Omental fat pad (tissue), 4 donors: ENCODE measurements around the gene UBIAD1. TPM values are rescaled to one million over a fixed set of nuclear protein-coding genes. Genes with fewer than 3 reads are reported as not detected.

Experiments used
- ATAC-seq: fragments of 150-250 bp; one replicate; pipeline ENCODE4 v1.9.1; 2016; ENCODE audit warnings: mild to moderate bottlenecking, moderate library complexity; ENCODE audit not compliant: low FRiP score
- DNase-seq: peaks from one replicate; pipeline ENCODE4 v3.0.0-alpha.2; 2019; ENCODE audit warnings: low spot score
- total RNA-seq, 4 donors: library from RNA; depleted of rRNA; stranded (reverse); fragments of >200 nt; gene quantifications; one replicate each; pipeline ENCODE4 v1.1.0, GENCODE V29; 2016
- TF ChIP-seq, protein P1 (sequence below), 3 donors: fragments of 450-650 bp; IDR thresholded peaks; one replicate each; pipeline ENCODE4 v1.5.1; 2016 to 2017; ENCODE audit warnings: antibody characterized with exemption in 3 of 3, mild to moderate bottlenecking in 3 of 3, moderate library complexity in 2 of 3

The UBIAD1 gene
- total RNA-seq, 4 donors from 2014 or later, result 9.3 to 28.2 (median 12.2) TPM

DNA sequence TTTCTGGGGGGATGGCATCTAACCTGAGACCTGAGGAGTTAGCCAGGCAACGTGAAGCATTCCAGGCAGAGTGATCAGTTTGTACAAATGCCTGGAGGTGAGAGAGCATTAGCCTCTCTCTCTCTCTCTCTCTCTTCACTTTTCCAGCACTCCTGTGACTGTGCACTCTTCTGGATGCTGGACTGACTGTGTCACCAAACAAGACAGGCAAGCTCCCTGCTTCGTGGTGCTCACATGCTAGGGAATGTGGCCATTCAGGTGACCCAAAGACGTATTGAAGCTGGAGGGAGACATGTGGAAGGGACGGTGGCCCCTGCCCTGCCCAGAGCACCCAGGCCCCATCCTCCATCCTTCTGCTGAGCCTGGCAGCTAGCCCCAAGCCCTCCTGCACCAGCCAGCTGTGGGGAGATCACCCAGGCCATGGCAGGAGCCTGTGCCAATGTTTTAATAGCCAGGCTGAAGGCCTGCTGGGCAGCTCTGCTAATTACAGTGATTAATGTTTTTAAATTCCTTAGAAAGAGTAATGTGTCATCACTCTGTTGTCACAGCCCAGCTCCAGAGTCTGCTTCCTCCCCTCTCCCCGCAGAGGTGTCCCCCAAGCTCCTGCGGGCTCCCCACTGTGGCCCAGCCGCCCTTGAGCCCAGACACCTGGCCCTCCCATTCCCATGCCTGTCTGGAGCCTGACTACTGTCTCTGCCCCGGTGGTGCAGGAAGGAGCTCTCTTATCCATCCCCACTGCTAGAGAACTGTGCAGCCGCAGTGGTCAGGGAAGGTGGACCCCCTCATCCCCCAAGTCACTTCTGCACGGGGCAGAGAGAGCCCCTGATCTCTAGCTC lies 48.9 kb downstream of the UBIAD1 start:
- DNase-seq (no peak), ATAC-seq (no peak)
- TF ChIP-seq, protein P1, sequence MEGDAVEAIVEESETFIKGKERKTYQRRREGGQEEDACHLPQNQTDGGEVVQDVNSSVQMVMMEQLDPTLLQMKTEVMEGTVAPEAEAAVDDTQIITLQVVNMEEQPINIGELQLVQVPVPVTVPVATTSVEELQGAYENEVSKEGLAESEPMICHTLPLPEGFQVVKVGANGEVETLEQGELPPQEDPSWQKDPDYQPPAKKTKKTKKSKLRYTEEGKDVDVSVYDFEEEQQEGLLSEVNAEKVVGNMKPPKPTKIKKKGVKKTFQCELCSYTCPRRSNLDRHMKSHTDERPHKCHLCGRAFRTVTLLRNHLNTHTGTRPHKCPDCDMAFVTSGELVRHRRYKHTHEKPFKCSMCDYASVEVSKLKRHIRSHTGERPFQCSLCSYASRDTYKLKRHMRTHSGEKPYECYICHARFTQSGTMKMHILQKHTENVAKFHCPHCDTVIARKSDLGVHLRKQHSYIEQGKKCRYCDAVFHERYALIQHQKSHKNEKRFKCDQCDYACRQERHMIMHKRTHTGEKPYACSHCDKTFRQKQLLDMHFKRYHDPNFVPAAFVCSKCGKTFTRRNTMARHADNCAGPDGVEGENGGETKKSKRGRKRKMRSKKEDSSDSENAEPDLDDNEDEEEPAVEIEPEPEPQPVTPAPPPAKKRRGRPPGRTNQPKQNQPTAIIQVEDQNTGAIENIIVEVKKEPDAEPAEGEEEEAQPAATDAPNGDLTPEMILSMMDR (IDR thresholded peaks at IDR 0.05), result no peak

DNA sequence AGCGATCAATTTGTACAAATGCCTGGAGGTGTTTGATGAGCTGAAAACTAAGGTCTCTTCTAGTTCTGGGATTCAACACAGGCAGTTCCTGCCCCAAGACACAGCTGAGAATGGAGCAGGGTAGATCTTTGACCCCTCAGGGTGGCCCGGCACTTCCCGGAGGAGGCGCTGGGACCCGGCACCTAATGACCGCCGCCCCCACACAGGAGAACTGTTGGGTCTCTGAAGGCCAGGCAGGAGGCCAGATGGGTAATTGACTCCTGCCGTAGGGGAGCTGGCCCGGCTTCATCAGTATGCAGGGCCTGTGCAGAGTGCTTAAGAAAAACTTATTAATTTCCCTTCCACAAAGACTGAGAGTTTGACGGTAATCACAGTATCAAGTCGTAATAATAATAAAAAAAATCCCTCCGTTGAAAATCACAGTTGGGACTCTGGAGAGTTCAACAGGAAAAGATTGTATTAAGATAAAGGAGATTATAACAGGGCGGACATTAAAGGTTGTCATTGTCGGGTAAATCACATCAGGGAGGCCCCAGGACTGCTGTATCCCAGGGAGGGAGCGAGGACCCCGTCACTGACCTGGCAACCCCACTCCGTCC lies 51.7 kb downstream of the UBIAD1 start:
- DNase-seq (no peak), ATAC-seq (no peak)
- TF ChIP-seq, protein P1 (IDR thresholded peaks at IDR 0.05), result no peak

DNA sequence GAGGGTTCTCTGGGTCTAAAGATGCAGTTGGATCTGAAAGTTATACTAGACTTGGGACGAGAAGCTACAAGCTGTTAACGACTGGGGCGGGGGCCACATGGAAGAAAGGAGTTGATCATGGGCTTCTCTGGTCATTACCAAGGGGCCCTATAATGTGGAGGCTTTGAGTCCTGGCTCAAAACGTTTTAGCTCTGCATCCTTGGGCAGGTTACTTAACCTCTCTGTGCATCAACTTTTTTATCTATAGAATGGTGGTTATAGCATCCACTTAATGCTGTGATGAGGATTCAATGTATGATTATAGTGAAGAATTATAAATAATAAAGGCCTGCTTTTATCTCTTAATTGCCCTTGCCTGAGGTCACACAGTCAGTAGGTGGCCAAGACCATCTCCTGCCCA lies 53.1 kb downstream of the UBIAD1 start:
- no peak for ATAC-seq
- DNase-seq, result no peak
- TF ChIP-seq, protein P1 (IDR thresholded peaks at IDR 0.05), result no peak

DNA sequence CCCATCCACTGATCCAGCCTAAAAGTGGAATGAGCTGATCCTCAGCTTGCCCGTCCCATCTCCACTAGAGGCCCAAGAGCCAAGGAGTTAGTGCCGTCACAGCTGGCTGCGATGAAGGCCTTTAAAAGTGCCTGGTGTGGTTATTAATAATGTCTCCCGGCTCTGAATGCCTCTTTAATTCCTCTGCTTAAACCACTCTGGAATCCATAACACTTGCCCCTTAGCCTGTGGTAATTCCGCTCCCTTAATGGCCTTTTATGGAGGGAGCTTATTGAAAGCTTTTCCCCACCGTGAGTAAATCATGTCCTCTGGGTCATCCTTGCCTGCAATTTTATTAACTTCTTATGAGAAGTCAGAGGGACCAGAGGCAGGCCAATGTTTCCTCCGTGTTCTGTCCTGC lies 55.4 kb downstream of the UBIAD1 start:
- no peak for DNase-seq
- TF ChIP-seq, protein P1 (IDR thresholded peaks at IDR 0.05), result no peak
- ATAC-seq, result no peak

DNA sequence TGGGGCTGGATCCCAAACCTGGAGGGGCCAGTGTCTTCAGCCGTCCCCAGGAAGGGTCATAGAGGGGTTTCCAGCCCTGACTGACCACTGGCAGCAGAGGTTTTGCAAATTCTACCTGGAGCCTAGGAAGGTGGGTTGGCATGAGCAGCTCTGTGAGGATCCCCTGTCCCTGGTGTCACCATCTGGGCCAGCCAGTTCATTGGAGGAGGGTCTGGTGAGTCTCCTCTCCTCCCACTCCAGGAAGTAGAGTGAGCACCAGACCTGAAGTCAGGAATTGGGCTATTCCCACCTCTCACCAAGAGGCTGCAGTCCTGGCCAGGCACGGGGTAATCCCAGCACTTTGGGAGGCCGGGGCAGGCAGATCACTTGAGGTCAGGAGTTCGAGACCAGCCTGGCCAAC lies 57.4 kb downstream of the UBIAD1 start:
- ATAC-seq (no peak), DNase-seq (no peak)
- TF ChIP-seq, protein P1 (IDR thresholded peaks at IDR 0.05), result no peak

DNA sequence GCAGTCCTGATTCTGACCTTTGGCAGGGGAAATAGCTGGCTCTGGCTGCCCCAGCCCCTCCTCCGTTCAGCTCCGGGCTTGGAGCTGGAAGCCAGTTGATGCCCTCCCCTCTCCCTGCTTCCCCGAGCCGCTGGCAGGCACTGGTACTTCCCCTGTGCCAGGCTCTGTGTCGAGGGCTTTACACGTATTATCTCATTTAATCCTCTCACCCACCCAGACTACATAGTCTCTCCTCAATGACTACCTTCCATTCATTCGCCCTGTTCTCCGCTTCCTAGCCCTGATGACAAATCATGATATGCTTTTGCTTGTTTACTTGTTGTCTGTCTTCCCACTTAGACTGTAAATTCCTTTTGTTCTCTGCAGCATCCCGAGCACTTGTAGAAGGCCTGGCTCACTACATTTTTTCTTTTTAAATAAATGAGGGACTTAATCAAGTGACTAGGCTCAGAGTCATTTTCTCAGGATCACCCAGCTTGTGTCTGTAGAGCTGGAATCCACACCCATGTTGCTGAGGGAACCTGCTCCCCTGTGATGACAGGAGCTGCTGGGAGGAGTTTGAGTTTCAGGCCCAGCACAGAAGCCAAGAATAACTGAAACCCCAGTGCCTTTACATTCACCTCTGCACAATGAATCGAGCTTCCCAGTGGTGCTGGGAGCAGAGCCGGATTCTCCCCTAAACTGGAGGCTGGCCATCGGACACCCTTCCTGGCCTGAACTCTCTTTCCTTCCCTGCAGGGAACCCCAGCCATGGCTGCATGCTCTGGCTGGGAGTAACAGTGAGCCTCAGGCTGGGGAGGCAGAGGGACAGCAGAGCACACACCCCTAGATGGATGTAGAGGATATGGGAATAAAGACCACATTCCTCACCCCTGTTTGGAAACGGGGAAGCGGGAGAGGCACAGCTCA lies 58.3 kb downstream of the UBIAD1 start:
- DNase-seq, result no peak
- TF ChIP-seq, protein P1 (IDR thresholded peaks at IDR 0.05), result no peak
- ATAC-seq, result no peak
